K562 (cell line): ENCODE data around the gene CDC45. TPM values are rescaled to one million over a fixed set of nuclear protein-coding genes. Genes with fewer than 3 reads are reported as not detected.

Experiments
- CCNT2 ChIP-seq: IDR thresholded peaks from 2 replicates; pipeline ENCODE4 v1.6.1; 2011; ENCODE audit warnings: borderline replicate concordance, low read depth, mild to moderate bottlenecking, moderate library complexity, mixed read lengths, low read length; ENCODE audit not compliant: insufficient read length; ENCODE audit errors: extremely low read depth
- HDGF ChIP-seq: fragments of 450-650 bp; IDR thresholded peaks from 2 replicates; pipeline ENCODE4 v1.6.1; 2016
- KLF13 ChIP-seq: fragments of 450-650 bp; IDR thresholded peaks from 2 replicates; pipeline ENCODE4 v1.6.1; 2016; ENCODE audit warnings: missing genetic modification characterization, low read depth, mild to moderate bottlenecking, missing compliant biosample characterization, moderate library complexity, borderline replicate concordance
- PHF21A ChIP-seq: fragments of 450-650 bp; IDR thresholded peaks from 2 replicates; pipeline ENCODE4 v1.6.1; 2017; ENCODE audit warnings: low read depth, borderline replicate concordance
- PRPF4 ChIP-seq: fragments of 200-400 bp; formaldehyde crosslinking; IDR thresholded peaks from one replicate; pipeline ENCODE4 v1.6.1; 2017; ENCODE audit warnings: low read length, low read depth, mild to moderate bottlenecking; ENCODE audit not compliant: insufficient read depth, poor library complexity, severe bottlenecking
- PTTG1 ChIP-seq: fragments of 450-650 bp; IDR thresholded peaks from 2 replicates; pipeline ENCODE4 v1.6.1; 2016; ENCODE audit warnings: low read depth, mild to moderate bottlenecking, missing genetic modification characterization, missing compliant biosample characterization
- TCF7L2 ChIP-seq: fragments of 150-350 bp; IDR thresholded peaks from 2 replicates; pipeline ENCODE4 v1.6.1; 2016; ENCODE audit warnings: low read depth, mild to moderate bottlenecking, low read length, moderate library complexity
- TFAM ChIP-seq: fragments of 250-450 bp; sonication (Bioruptor Pico); conservative IDR thresholded peaks from 2 replicates; pipeline ENCODE4 v1.5.0; 2021; ENCODE audit warnings: mild to moderate bottlenecking, moderate library complexity
- TSC22D4 ChIP-seq: fragments of 450-650 bp; IDR thresholded peaks from 2 replicates; pipeline ENCODE4 v1.6.1; 2016; ENCODE audit warnings: missing genetic modification characterization, missing biosample characterization, control low read depth
- ZNF445 ChIP-seq: fragments of 250-450 bp; sonication (Bioruptor Pico); IDR thresholded peaks from 2 replicates; pipeline ENCODE4 v1.4.0; 2020; ENCODE audit warnings: low read depth, mild to moderate bottlenecking, moderate library complexity
- ZNF589 ChIP-seq: fragments of 200-800 bp; sonication (Bioruptor generic); IDR thresholded peaks from 2 replicates; pipeline ENCODE4 v1.6.1; 2016; ENCODE audit warnings: low read depth, missing genetic modification characterization, missing compliant biosample characterization
- polyA plus RNA-seq, 8 experiments: library from polyadenylated mRNA; depleted of rRNA in 4 of 8; stranded (reverse) in 5 of 8; unstranded in 3 of 8; fragments of >200 nt; fragmentation: Nextera tagmentation in 2 of 8; fragmentation: Illumina TruSeq in 1 of 8; extraction: Ambion mirVana in 2 of 8; extraction: Trizol in 1 of 8; gene quantifications; 2 replicates each; pipeline versions ENCODE4 v1.2.1 to v1.2.3, GENCODE V29; 2011 to 2014; ENCODE audit warnings: inconsistent platforms in 1 of 8, missing spikeins in 1 of 8
- total RNA-seq, 7 experiments: library from RNA; depleted of rRNA in 6 of 7; stranded (reverse); fragments of >200 nt in 6 of 7; fragmentation: Illumina TruSeq in 2 of 7; extraction: Trizol in 2 of 7; gene quantifications; 2 replicates each; pipeline versions ENCODE4 v1.2.1 to v1.2.3, GENCODE V29; 2011 to 2021; ENCODE audit warnings: low replicate concordance in 1 of 7
- TF ChIP-seq, protein P1 (sequence below): fragments of 450-650 bp; formaldehyde crosslinking; conservative IDR thresholded peaks from 2 replicates; pipeline ENCODE4 v1.4.0; 2022; ENCODE audit warnings: mild to moderate bottlenecking, missing genetic modification characterization
- TF ChIP-seq, protein P2 (sequence below), 2 experiments: fragments of 450-650 bp in 1 of 2; sonication (generic) in 1 of 2; formaldehyde crosslinking in 1 of 2; IDR thresholded peaks; 2 replicates each; pipeline versions ENCODE4 v1.7.1 to v1.9.0; 2016 to 2022; ENCODE audit warnings: inconsistent platforms in 1 of 2, mild to moderate bottlenecking in 1 of 2, missing genetic modification reagents in 1 of 2
- TF ChIP-seq, protein P3 (sequence below): fragments of 250-450 bp; sonication (Bioruptor Pico); IDR thresholded peaks from 2 replicates; pipeline ENCODE4 v1.5.0; 2021
- TF ChIP-seq, protein P4 (sequence below): fragments of 250-450 bp; sonication (Bioruptor Pico); IDR thresholded peaks from 2 replicates; pipeline ENCODE4 v1.8.0; 2022; ENCODE audit warnings: moderate library complexity, mild to moderate bottlenecking, inconsistent platforms

The CDC45 gene
- total and polyA plus RNA-seq, 9 of the 15 experiments (the other 6 are each of a cell fraction or from before 2014, with no cell fraction given), result 251 to 580 (median 410) TPM

- TF ChIP-seq, protein P1, sequence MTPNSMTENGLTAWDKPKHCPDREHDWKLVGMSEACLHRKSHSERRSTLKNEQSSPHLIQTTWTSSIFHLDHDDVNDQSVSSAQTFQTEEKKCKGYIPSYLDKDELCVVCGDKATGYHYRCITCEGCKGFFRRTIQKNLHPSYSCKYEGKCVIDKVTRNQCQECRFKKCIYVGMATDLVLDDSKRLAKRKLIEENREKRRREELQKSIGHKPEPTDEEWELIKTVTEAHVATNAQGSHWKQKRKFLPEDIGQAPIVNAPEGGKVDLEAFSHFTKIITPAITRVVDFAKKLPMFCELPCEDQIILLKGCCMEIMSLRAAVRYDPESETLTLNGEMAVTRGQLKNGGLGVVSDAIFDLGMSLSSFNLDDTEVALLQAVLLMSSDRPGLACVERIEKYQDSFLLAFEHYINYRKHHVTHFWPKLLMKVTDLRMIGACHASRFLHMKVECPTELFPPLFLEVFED (CRISPR knock-in tag), result peak; percentile 86; the same call in 1 of the 2 replicates
- no peak for TF ChIP-seq TSC22D4 (tag)
- no peak for TF ChIP-seq TFAM (CRISPR knock-in tag)
- TF ChIP-seq, protein P2, sequence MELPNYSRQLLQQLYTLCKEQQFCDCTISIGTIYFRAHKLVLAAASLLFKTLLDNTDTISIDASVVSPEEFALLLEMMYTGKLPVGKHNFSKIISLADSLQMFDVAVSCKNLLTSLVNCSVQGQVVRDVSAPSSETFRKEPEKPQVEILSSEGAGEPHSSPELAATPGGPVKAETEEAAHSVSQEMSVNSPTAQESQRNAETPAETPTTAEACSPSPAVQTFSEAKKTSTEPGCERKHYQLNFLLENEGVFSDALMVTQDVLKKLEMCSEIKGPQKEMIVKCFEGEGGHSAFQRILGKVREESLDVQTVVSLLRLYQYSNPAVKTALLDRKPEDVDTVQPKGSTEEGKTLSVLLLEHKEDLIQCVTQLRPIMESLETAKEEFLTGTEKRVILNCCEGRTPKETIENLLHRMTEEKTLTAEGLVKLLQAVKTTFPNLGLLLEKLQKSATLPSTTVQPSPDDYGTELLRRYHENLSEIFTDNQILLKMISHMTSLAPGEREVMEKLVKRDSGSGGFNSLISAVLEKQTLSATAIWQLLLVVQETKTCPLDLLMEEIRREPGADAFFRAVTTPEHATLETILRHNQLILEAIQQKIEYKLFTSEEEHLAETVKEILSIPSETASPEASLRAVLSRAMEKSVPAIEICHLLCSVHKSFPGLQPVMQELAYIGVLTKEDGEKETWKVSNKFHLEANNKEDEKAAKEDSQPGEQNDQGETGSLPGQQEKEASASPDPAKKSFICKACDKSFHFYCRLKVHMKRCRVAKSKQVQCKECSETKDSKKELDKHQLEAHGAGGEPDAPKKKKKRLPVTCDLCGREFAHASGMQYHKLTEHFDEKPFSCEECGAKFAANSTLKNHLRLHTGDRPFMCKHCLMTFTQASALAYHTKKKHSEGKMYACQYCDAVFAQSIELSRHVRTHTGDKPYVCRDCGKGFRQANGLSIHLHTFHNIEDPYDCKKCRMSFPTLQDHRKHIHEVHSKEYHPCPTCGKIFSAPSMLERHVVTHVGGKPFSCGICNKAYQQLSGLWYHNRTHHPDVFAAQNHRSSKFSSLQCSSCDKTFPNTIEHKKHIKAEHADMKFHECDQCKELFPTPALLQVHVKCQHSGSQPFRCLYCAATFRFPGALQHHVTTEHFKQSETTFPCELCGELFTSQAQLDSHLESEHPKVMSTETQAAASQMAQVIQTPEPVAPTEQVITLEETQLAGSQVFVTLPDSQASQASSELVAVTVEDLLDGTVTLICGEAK (IDR thresholded peaks at IDR 0.05), result peak; percentile 72; the same call in 1 of the 2 replicates
- TF ChIP-seq, protein P2 (CRISPR knock-in tag; IDR thresholded peaks at IDR 0.05), result no peak
- no peak for TF ChIP-seq CCNT2
- no peak for TF ChIP-seq PRPF4
- TF ChIP-seq, protein P3, sequence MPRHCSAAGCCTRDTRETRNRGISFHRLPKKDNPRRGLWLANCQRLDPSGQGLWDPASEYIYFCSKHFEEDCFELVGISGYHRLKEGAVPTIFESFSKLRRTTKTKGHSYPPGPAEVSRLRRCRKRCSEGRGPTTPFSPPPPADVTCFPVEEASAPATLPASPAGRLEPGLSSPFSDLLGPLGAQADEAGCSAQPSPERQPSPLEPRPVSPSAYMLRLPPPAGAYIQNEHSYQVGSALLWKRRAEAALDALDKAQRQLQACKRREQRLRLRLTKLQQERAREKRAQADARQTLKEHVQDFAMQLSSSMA (CRISPR knock-in tag), result no peak
- no peak; the same call in 1 of the 2 replicates for TF ChIP-seq PHF21A
- TF ChIP-seq, protein P4, sequence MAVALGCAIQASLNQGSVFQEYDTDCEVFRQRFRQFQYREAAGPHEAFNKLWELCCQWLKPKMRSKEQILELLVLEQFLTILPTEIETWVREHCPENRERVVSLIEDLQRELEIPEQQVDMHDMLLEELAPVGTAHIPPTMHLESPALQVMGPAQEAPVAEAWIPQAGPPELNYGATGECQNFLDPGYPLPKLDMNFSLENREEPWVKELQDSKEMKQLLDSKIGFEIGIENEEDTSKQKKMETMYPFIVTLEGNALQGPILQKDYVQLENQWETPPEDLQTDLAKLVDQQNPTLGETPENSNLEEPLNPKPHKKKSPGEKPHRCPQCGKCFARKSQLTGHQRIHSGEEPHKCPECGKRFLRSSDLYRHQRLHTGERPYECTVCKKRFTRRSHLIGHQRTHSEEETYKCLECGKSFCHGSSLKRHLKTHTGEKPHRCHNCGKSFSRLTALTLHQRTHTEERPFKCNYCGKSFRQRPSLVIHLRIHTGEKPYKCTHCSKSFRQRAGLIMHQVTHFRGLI (CRISPR knock-in tag), result no peak
- TF ChIP-seq TCF7L2, result no peak
- TF ChIP-seq ZNF589 (CRISPR knock-in tag), result no peak
- TF ChIP-seq PTTG1 (tag), result no peak
- no peak for TF ChIP-seq ZNF445 (CRISPR knock-in tag)
- peak; percentile 93 for TF ChIP-seq HDGF
- no peak for TF ChIP-seq KLF13 (tag)
These were observed 31.6 kb upstream of the CDC45 start (continued) for GRCh38 chr22:19448076-19448607.
